Psoas muscle (tissue), 8 donors: ENCODE measurements around the gene IL37. TPM values are rescaled to one million over a fixed set of nuclear protein-coding genes. Genes with fewer than 3 reads are reported as not detected.

Experiments used
- ATAC-seq, 4 donors: fragments of 200-7000 bp; cut with Tn5 transposase; one replicate each; pipeline ENCODE4 v1.9.1; 2020; ENCODE audit warnings: moderate library complexity in 3 of 4, mild to moderate bottlenecking in 2 of 4
- DNase-seq, 2 donors: peaks; one replicate each; pipeline ENCODE4 v3.0.0-alpha.2; 2020
- H3K27ac ChIP-seq: fragments of 200-600 bp; one replicate; pipeline ENCODE4 v1.8.0; 2022
- H3K27me3 ChIP-seq, 3 donors: fragments of 200-600 bp in 1 of 3; one replicate each; pipeline versions ENCODE4 v1.6.1 to v1.8.0; 2013 to 2022; ENCODE audit warnings: low read length in 2 of 3, mild to moderate bottlenecking in 2 of 3, moderate library complexity in 1 of 3; ENCODE audit not compliant: insufficient read depth in 3 of 3
- H3K36me3 ChIP-seq, 2 donors: fragments of 200-600 bp in 1 of 2; one replicate each; pipeline versions ENCODE4 v1.6.1 to v1.8.0; 2013 to 2022; ENCODE audit warnings: low read depth in 1 of 2, mild to moderate bottlenecking in 1 of 2, moderate library complexity in 1 of 2; ENCODE audit not compliant: insufficient read depth in 1 of 2
- H3K4me1 ChIP-seq: fragments of 200-600 bp; one replicate; pipeline ENCODE4 v1.8.0; 2022
- H3K4me3 ChIP-seq: fragments of 200-600 bp; one replicate; pipeline ENCODE4 v1.8.0; 2022; ENCODE audit warnings: mild to moderate bottlenecking
- H3K9me3 ChIP-seq: fragments of 200-600 bp; one replicate; pipeline ENCODE4 v1.8.0; 2022
- WGBS, 3 donors: extraction: QIAGEN DNeasy Blood & Tissue Kit; methylation state at CpG; one replicate each; pipeline versions ENCODE4 v1.1.6 to v1.1.7; 2013; 5-methylcytosine and 5-hydroxymethylcytosine counted together
- intact Hi-C, 2 donors: fragments of 100-400 bp; cut with DNase I; formaldehyde crosslinking; loops; one replicate each; pipeline versions ENCODE4 v1.11.0 to v1.14.2; 2022
- polyA plus RNA-seq, 3 donors: library from polyadenylated mRNA; stranded (reverse); fragments of 200-250 nt; gene quantifications; one replicate each; pipeline ENCODE4 v1.2.3, GENCODE V29; 2013
- total RNA-seq, 4 donors: library from RNA; stranded (reverse); fragmentation: NEBNext Ultra II Directional in 2 of 4; extraction: Animal tissue kit (Norgen Biotek cat#: 25700) in 2 of 4; gene quantifications; one replicate each; pipeline versions ENCODE4 v1.2.1 to v1.2.4, GENCODE V29; 2021 to 2023
- TF ChIP-seq, protein P1 (sequence below): fragments of 200-600 bp; IDR thresholded peaks from one replicate; pipeline ENCODE4 v1.8.0; 2022; ENCODE audit warnings: antibody characterized with exemption
- donor health status: healthy with polysubstance abuse.
- donor health status: DM: no; HTN: no; CAD: no; lungs with moderate emphysema.
- donor health status: Bipolar disorder and iron deficiency.
- donor health status: healthy.
- donor health status: DM: yes; HTN: yes; CAD: no.
- donor health status: DM: no; HTN: no; CAD: no.
- donor health status: DM: no; HTN: no; CAD: no.
- donor health status: DM: yes; HTN: yes; CAD: no.

IL37 gene
- total and polyA plus RNA-seq, 7 donors, result not detected

DNA sequence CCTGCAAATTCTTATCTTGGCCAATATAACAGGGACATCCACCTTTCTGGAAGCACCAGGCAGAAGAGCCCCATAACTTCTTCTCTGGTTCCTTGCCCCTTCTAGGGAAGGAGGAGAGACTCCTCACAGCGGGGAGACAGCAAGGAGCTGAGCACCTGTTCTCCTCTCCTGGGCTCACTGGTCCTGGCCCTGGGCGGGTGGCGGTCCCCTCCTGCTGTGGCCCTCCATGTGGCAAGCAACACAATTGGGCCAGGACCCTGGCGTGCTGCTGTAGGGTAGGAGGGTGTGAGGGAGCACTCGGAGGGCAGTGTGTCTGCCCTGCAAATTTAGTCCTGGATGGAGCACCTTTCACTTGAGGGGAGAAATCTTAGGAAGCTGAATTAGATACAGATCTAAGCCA lies 6.9 kb downstream of the IL37 start:
- no peak for ATAC-seq
- Histone ChIP-seq H3K27ac (no peak overlapping the region), H3K36me3 (no peaks in the 10 kb centered on the region), H3K9me3 (no peaks in the 10 kb centered on the region), H3K4me3 (no peak overlapping the region), H3K27me3 (no peaks in the 10 kb centered on the region), H3K4me1 (no peaks in the 10 kb centered on the region)
- WGBS, 3 donors, result 83 to 85% (median 84%) methylated on average over 5 of the region's 5 CpGs
- intact Hi-C loops, result no loop called here
- no peak for DNase-seq
- TF ChIP-seq, protein P1, sequence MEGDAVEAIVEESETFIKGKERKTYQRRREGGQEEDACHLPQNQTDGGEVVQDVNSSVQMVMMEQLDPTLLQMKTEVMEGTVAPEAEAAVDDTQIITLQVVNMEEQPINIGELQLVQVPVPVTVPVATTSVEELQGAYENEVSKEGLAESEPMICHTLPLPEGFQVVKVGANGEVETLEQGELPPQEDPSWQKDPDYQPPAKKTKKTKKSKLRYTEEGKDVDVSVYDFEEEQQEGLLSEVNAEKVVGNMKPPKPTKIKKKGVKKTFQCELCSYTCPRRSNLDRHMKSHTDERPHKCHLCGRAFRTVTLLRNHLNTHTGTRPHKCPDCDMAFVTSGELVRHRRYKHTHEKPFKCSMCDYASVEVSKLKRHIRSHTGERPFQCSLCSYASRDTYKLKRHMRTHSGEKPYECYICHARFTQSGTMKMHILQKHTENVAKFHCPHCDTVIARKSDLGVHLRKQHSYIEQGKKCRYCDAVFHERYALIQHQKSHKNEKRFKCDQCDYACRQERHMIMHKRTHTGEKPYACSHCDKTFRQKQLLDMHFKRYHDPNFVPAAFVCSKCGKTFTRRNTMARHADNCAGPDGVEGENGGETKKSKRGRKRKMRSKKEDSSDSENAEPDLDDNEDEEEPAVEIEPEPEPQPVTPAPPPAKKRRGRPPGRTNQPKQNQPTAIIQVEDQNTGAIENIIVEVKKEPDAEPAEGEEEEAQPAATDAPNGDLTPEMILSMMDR, result no peak

DNA sequence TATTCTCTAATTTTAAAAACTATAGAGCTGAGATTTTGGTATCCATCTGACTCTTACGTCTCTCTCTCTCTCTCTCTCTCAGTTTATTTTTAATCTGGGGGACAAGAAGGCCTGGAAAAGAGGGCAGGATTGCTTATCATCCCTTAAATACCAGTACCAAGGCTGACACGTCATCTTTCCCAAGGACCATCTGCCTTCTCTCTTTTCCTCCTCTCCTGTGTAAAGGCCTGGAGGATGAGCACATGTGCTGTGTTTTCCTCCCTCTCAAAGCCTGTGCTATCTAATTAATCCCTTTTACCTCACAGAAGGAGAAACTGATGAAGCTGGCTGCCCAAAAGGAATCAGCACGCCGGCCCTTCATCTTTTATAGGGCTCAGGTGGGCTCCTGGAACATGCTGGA lies 7.3 kb downstream of the IL37 start:
- DNase-seq (no peak), ATAC-seq (no peak)
- no peaks in the 10 kb centered on the region for H3K36me3 ChIP-seq
- no peaks in the 10 kb centered on the region for H3K27me3 ChIP-seq
- TF ChIP-seq, protein P1, result no peak
- 82 to 84% (median 83%) methylated on average over 4 of the region's 4 CpGs for WGBS, 3 donors
- intact Hi-C loops, result no loop called here
- no peaks in the 10 kb centered on the region for H3K9me3 ChIP-seq
- no peaks in the 10 kb centered on the region for H3K4me1 ChIP-seq
- no peak overlapping the region for H3K27ac ChIP-seq
- no peak overlapping the region for H3K4me3 ChIP-seq

GRCh38 chr2:112919086-112919485 lies 8.1 kb downstream of the IL37 start:
- TF ChIP-seq, protein P1, result no peak
- no peak overlapping the region for H3K27ac ChIP-seq
- no peaks in the 10 kb centered on the region for H3K4me1 ChIP-seq
- no peaks in the 10 kb centered on the region for H3K36me3 ChIP-seq
- intact Hi-C loops, result no loop called here
- H3K9me3 ChIP-seq, result no peaks in the 10 kb centered on the region
- H3K27me3 ChIP-seq, result no peaks in the 10 kb centered on the region
- H3K4me3 ChIP-seq, result no peak overlapping the region
- ATAC-seq, result no peak
- no peak for DNase-seq
- 71 to 80% (median 78%) methylated on average over 1 of the region's 1 CpG for WGBS, 3 donors

- Histone ChIP-seq H3K36me3 (no peaks in the 10 kb centered on the region), H3K4me1 (no peaks in the 10 kb centered on the region), H3K9me3 (no peaks in the 10 kb centered on the region), H3K4me3 (no peak overlapping the region), H3K27me3 (no peaks in the 10 kb centered on the region), H3K27ac (no peak overlapping the region)
- DNase-seq, result no peak
- intact Hi-C loops, result no loop called here
- WGBS, 3 donors, result 45 to 87% (median 71%) methylated on average over 4 of the region's 4 CpGs
- ATAC-seq, result no peak
- TF ChIP-seq, protein P1, result no peak
Measured at GRCh38 chr2:112920923-112921532, 10.1 kb downstream of the IL37 start.

DNA sequence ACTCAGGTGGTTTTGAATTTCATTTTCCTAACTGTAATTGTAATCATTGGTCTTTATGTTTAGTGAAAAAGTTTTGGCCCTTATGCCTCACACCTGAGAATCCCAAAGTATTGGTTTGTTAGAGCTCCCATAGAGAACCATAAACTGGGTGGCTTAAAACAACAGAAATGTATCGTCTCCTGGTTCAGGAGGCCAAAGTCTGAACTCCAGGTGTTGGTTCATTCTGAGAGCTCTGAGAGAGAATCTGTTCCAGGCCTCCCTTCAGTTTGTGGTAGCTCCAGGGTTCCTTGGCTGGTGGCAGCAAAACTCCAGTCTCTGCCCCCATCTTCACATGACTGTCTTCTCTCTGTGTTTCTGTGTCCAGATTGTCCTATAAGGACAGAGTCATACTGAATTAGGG lies 11.0 kb downstream of the IL37 start:
- DNase-seq (no peak), ATAC-seq (no peak)
- H3K9me3 ChIP-seq, result no peaks in the 10 kb centered on the region
- H3K27ac ChIP-seq, result no peak overlapping the region
- intact Hi-C loops, result no loop called here
- H3K36me3 ChIP-seq, result no peaks in the 10 kb centered on the region
- no peaks in the 10 kb centered on the region for H3K4me1 ChIP-seq
- H3K27me3 ChIP-seq, result no peaks in the 10 kb centered on the region
- 84 to 88% (median 87%) methylated on average over 1 of the region's 1 CpG for WGBS, 3 donors
- TF ChIP-seq, protein P1, result no peak
- no peak overlapping the region for H3K4me3 ChIP-seq
